WTC11 (cell line): ENCODE data around the gene EIF4E1B. TPM values are rescaled to one million over a fixed set of nuclear protein-coding genes. Genes with fewer than 3 reads are reported as not detected.
"Not testable (repeated sequence)": the region's sequence is repeated elsewhere in the genome, so short reads cannot be mapped to it uniquely, and the experiment has no call there.

Experiments used
- ATAC-seq: fragments of 200-7000 bp; cut with Tn5 transposase; 2 replicates; pipeline ENCODE4 v1.10.0; 2021; ENCODE audit warnings: mild to moderate bottlenecking, moderate library complexity
- CTCF ChIA-PET: fragments of 300-600 bp; sonication (Branson Sonifier 250); formaldehyde crosslinking; loops from one replicate; lab custom pipeline; 2021; ENCODE audit warnings: antibody characterized with exemption; lab: Charles Lee
- POLR2A ChIA-PET: fragments of 350-600 bp; sonication (Branson Sonifier 250); formaldehyde crosslinking; loops from one replicate; lab custom pipeline; 2021; ENCODE audit warnings: antibody characterized with exemption; lab: Charles Lee
- DNase-seq: peaks from one replicate; pipeline ENCODE4 v3.0.0; 2021; ENCODE audit warnings: low spot score
- H3K27ac Mint-ChIP-seq: 2 replicates; pipeline ENCODE4 v1.8.0; 2021; ENCODE audit warnings: mixed read lengths
- H3K27me3 Mint-ChIP-seq: 2 replicates; pipeline ENCODE4 v1.8.0; 2021; ENCODE audit warnings: low read depth, mild to moderate bottlenecking, moderate library complexity, mixed read lengths
- H3K36me3 Mint-ChIP-seq: 2 replicates; pipeline ENCODE4 v1.8.0; 2021; ENCODE audit warnings: mixed read lengths
- H3K4me1 Mint-ChIP-seq: 2 replicates; pipeline ENCODE4 v1.8.0; 2022; ENCODE audit warnings: mixed read lengths
- H3K4me3 Mint-ChIP-seq: 2 replicates; pipeline ENCODE4 v1.8.0; 2021; ENCODE audit warnings: mild to moderate bottlenecking, moderate library complexity, mixed read lengths
- H3K9me3 Mint-ChIP-seq: 2 replicates; pipeline ENCODE4 v1.8.0; 2021; ENCODE audit warnings: mixed read lengths
- FOXP1 ChIP-seq: sonication (generic); formaldehyde crosslinking; IDR thresholded peaks from 2 replicates; pipeline ENCODE4 v1.8.0; 2022; ENCODE audit warnings: missing genetic modification reagents, mild to moderate bottlenecking, moderate library complexity, borderline replicate concordance
- GABPB1 ChIP-seq: sonication (generic); formaldehyde crosslinking; IDR thresholded peaks from 2 replicates; pipeline ENCODE4 v1.8.1; 2023; ENCODE audit warnings: mild to moderate bottlenecking, missing genetic modification reagents
- KAT7 ChIP-seq: sonication (generic); formaldehyde crosslinking; IDR thresholded peaks from 2 replicates; pipeline ENCODE4 v1.8.1; 2023; ENCODE audit warnings: missing genetic modification reagents, mild to moderate bottlenecking, borderline replicate concordance
- MYBL2 ChIP-seq: sonication (generic); formaldehyde crosslinking; IDR thresholded peaks from 2 replicates; pipeline ENCODE4 v1.8.1; 2023; ENCODE audit warnings: mild to moderate bottlenecking, moderate library complexity, missing genetic modification reagents
- SP1 ChIP-seq: sonication (generic); formaldehyde crosslinking; conservative IDR thresholded peaks from 2 replicates; pipeline ENCODE4 v1.8.1; 2022; ENCODE audit warnings: missing genetic modification reagents
- STAT6 ChIP-seq: sonication (generic); formaldehyde crosslinking; conservative IDR thresholded peaks from 2 replicates; pipeline ENCODE4 v1.8.1; 2023; ENCODE audit warnings: mild to moderate bottlenecking, low read depth, missing genetic modification reagents, moderate library complexity
- TCF7 ChIP-seq: sonication (generic); formaldehyde crosslinking; IDR thresholded peaks from 2 replicates; pipeline ENCODE4 v1.8.0; 2022; ENCODE audit warnings: mild to moderate bottlenecking, low read depth, missing genetic modification reagents, moderate library complexity
- ZNF317 ChIP-seq: sonication (generic); formaldehyde crosslinking; IDR thresholded peaks from 2 replicates; pipeline ENCODE4 v1.8.1; 2023; ENCODE audit warnings: low read depth, mild to moderate bottlenecking, moderate library complexity, missing genetic modification reagents, borderline replicate concordance
- ZNF423 ChIP-seq: fragments of 250-450 bp; sonication (Bioruptor Pico); IDR thresholded peaks from 2 replicates; pipeline ENCODE4 v2.1.2; 2022; ENCODE audit warnings: mild to moderate bottlenecking, moderate library complexity
- total RNA-seq: library from RNA; stranded (reverse); gene quantifications from 3 replicates; pipeline ENCODE4 v1.2.3, GENCODE V29; 2021
- TF ChIP-seq, protein P1 (sequence below): sonication (generic); formaldehyde crosslinking; IDR thresholded peaks from 2 replicates; pipeline ENCODE4 v1.8.1; 2023; ENCODE audit warnings: mild to moderate bottlenecking, missing genetic modification reagents, moderate library complexity

The EIF4E1B gene
- total RNA-seq, 1 experiment from 2014 or later, result 0.74 TPM

- TF ChIP-seq, protein P1, sequence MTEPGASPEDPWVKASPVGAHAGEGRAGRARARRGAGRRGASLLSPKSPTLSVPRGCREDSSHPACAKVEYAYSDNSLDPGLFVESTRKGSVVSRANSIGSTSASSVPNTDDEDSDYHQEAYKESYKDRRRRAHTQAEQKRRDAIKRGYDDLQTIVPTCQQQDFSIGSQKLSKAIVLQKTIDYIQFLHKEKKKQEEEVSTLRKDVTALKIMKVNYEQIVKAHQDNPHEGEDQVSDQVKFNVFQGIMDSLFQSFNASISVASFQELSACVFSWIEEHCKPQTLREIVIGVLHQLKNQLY (CRISPR knock-in tag), result no peak
- TF ChIP-seq FOXP1 (CRISPR knock-in tag) (no peak), ZNF423 (CRISPR knock-in tag) (no peak)
Measured at GRCh38 chr5:176596689-176597416, 33.6 kb upstream of the EIF4E1B start (continued).

- POLR2A ChIA-PET, result interaction anchor here (1.8 kb wide), 1 partner anchor 54 kb away, joined by 4 read pairs; no protein-coding TSS in a partner anchor
- H3K27ac Mint-ChIP-seq, result no peak overlapping the region
- H3K4me3 Mint-ChIP-seq, result peak overlapping the region; percentile 45
- DNase-seq, result peak; percentile 56
- TF ChIP-seq TCF7 (CRISPR knock-in tag) (0 out of 2 replicates have a peak, but pooled peaks have one; percentile 10), SP1 (0 out of 2 replicates have a peak, but pooled peaks have one; percentile 5), MYBL2 (CRISPR knock-in tag) (0 out of 2 replicates have a peak, but pooled peaks have one; percentile 32), STAT6 (CRISPR knock-in tag) (no peak)
- TF ChIP-seq, protein P1 (CRISPR knock-in tag), result no peak
- H3K9me3 Mint-ChIP-seq, result no peaks in the 10 kb centered on the region
- CTCF ChIA-PET, result interaction anchor here (0.6 to 3.4 kb wide), 13 partner anchors 8 to 181 kb away, joined by 3 to 21 read pairs (median 7); partner anchors contain the start of genes CLTB, EIF4E1B, RNF44 and SNCB
- peak; percentile 6; the same call in 1 of the 2 replicates for ATAC-seq
- H3K4me1 Mint-ChIP-seq, result 0 out of 2 replicates have a peak, but pooled peaks cover 4% of the 10 kb centered on the region
- peaks cover 6% of the 10 kb centered on the region for H3K36me3 Mint-ChIP-seq
- peaks cover 36% of the 10 kb centered on the region for H3K27me3 Mint-ChIP-seq
Measured at GRCh38 chr5:176597417-176598389, 32.8 kb upstream of the EIF4E1B start.

DNA sequence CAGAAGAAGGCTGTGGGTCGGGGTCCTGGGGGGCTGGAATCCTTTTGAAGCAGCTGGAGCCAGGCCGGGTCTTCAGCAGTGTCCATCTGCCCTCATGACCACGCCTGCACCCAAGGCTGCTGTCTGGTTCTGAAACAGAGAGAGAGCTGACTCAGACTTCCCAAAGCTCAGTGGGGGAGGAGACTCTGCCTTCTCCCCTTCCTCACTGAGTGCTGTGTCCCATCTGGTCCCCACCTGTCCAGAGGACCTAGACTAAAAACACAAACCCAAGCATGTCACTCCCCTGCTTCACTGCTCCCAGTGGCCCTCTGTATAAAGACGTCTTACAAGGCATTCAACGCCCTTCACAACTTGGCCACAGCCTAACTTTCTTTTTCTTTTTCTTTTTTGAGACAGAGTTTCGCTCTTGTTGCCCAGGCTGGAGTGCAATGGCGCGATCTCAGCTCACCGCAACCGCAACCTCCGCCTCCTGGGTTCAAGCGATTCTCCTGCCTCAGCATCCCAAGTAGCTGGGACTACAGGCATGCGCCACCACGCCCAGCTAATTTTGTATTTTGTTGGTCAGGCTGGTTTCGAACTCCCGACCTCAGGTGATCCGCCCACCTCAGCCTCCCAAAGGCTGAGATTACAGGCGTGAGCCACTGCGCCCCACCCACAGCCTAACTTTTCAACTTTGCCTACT lies 30.6 kb upstream of the EIF4E1B start:
- H3K27ac Mint-ChIP-seq, H3K4me1 Mint-ChIP-seq, CTCF ChIA-PET, DNase-seq, H3K36me3 Mint-ChIP-seq, ATAC-seq, H3K4me3 Mint-ChIP-seq, POLR2A ChIA-PET, H3K9me3 Mint-ChIP-seq: not testable (repeated sequence)
- peaks cover 27% of the 10 kb centered on the region for H3K27me3 Mint-ChIP-seq

GRCh38 chr5:176601901-176602482 lies 28.5 kb upstream of the EIF4E1B start:
- peaks cover 6% of the 10 kb centered on the region for H3K36me3 Mint-ChIP-seq
- ChIA-PET POLR2A (no interaction called here), CTCF (interaction anchor here (1.0 to 1.3 kb wide), 2 partner anchors 10 to 196 kb away, joined by 3 read pairs; no protein-coding TSS in a partner anchor)
- DNase-seq, result no peak
- no peak for TF ChIP-seq KAT7
- TF ChIP-seq ZNF317 (CRISPR knock-in tag), result no peak
- TF ChIP-seq MYBL2 (CRISPR knock-in tag), result no peak
- no peak for TF ChIP-seq GABPB1 (CRISPR knock-in tag)
- no peaks in the 10 kb centered on the region for H3K9me3 Mint-ChIP-seq
- H3K27ac Mint-ChIP-seq, result no peak overlapping the region
- peaks cover 11% of the 10 kb centered on the region for H3K27me3 Mint-ChIP-seq
- no peak for ATAC-seq
- no peak overlapping the region for H3K4me3 Mint-ChIP-seq
- H3K4me1 Mint-ChIP-seq, result peaks cover 12% of the 10 kb centered on the region
